Common myeloid progenitor, CD34-positive (primary cell): ENCODE data around the gene TUBA1B.

Source experiments
- CTCF ChIA-PET: fragments of 350-600 bp; sonication (Branson Sonifier 250); formaldehyde crosslinking; loops from one replicate; lab custom pipeline; 2021; ENCODE audit warnings: antibody characterized with exemption; lab: Charles Lee
- POLR2A ChIA-PET: fragments of 350-600 bp; sonication (Branson Sonifier 250); formaldehyde crosslinking; loops from one replicate; lab custom pipeline; 2021; ENCODE audit warnings: antibody characterized with exemption; lab: Charles Lee
- DNase-seq, 3 donors: peaks; one replicate each; pipeline versions ENCODE4 v3.0.0 to v3.0.0-alpha.2; 2013
- H3K27ac ChIP-seq, 2 experiments: 1 replicate in 1 of 2; 2 replicates in 1 of 2; pipeline ENCODE4 v1.7.0; 2013; ENCODE audit warnings: inconsistent platforms in 2 of 2, low read length in 2 of 2, mild to moderate bottlenecking in 2 of 2, low read depth in 1 of 2, moderate library complexity in 1 of 2; ENCODE audit not compliant: severe bottlenecking in 2 of 2, insufficient read depth in 1 of 2, poor library complexity in 1 of 2
- H3K27me3 ChIP-seq, 5 experiments: replicated peaks in 2 of 5; 1 replicate in 3 of 5; 2 replicates in 2 of 5; pipeline versions ENCODE4 v1.6.1 to v1.7.0; 2013; ENCODE audit warnings: low read length in 4 of 5, mild to moderate bottlenecking in 2 of 5, moderate library complexity in 2 of 5, inconsistent platforms in 1 of 5; ENCODE audit not compliant: insufficient read depth in 5 of 5, control insufficient read depth in 4 of 5
- H3K36me3 ChIP-seq, 4 experiments: 1 replicate in 2 of 4; 2 replicates in 2 of 4; pipeline versions ENCODE4 v1.6.1 to v1.7.0; 2013; ENCODE audit warnings: low read length in 3 of 4, control low read depth in 1 of 4, mild to moderate bottlenecking in 1 of 4; ENCODE audit not compliant: control insufficient read depth in 4 of 4, insufficient read depth in 4 of 4
- H3K4me1 ChIP-seq, 4 experiments: 1 replicate in 3 of 4; 2 replicates in 1 of 4; pipeline versions ENCODE4 v1.6.1 to v1.7.1; 2013; ENCODE audit warnings: low read length in 3 of 4, mild to moderate bottlenecking in 3 of 4, control low read depth in 1 of 4, inconsistent platforms in 1 of 4, moderate library complexity in 1 of 4; ENCODE audit not compliant: control insufficient read depth in 4 of 4, insufficient read depth in 4 of 4; ENCODE audit errors: control extremely low read depth in 1 of 4
- H3K4me3 ChIP-seq, 7 experiments: 1 replicate in 4 of 7; 2 replicates in 3 of 7; pipeline versions ENCODE4 v1.5.1 to v1.7.0; 2013; ENCODE audit warnings: mild to moderate bottlenecking in 7 of 7, low read length in 6 of 7, moderate library complexity in 6 of 7, inconsistent platforms in 2 of 7, low read depth in 2 of 7, control low read depth in 1 of 7; ENCODE audit not compliant: insufficient read depth in 4 of 7, control insufficient read depth in 1 of 7; ENCODE audit errors: extremely low read depth in 1 of 7
- H3K9me3 ChIP-seq, 5 experiments: 1 replicate in 4 of 5; 2 replicates in 1 of 5; pipeline versions ENCODE4 v1.6.1 to v1.7.1; 2013; ENCODE audit warnings: low read length in 4 of 5, mild to moderate bottlenecking in 2 of 5, inconsistent platforms in 1 of 5, low read depth in 1 of 5, moderate library complexity in 1 of 5; ENCODE audit not compliant: control insufficient read depth in 4 of 5, insufficient read depth in 2 of 5; ENCODE audit errors: control extremely low read depth in 1 of 5
- WGBS: methylation state at CpG from one replicate; pipeline ENCODE4 v1.1.5; 2013; ENCODE audit not compliant: insufficient coverage; 5-methylcytosine and 5-hydroxymethylcytosine counted together

Gene TUBA1B

DNA sequence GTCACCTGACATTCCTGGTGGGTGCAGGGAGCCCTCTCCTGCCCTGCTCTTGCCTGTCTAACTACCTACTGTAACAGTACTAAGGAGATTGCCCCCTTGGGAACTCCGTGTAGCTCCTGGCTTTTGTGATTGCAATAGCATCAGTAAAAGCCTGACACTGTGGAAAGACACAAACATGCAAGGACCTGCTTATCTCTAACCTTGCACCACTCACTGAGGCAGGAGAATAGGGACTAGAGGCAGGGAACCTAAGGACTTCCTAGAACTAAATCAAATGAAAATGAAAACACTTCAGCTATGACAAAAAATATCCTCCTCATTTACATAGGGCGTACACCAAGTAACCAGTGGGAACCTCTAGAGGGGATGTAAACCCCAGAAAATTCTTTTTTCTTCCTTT is 29.2 kb upstream of the TUBA1B start:
- no peak for DNase-seq
- Histone ChIP-seq H3K9me3 (no peaks in the 10 kb centered on the region), H3K27ac (no peak overlapping the region), H3K4me1 (peaks cover 2 to 15% (median 4%) of the 10 kb centered on the region in 4 experiments), H3K27me3 (no peaks in the 10 kb centered on the region), H3K36me3 (no peaks in the 10 kb centered on the region), H3K4me3 (no peak overlapping the region)
- 100% methylated on average over 2 of the region's 2 CpGs for WGBS
- ChIA-PET CTCF (interaction anchor here (0.6 kb wide), 1 partner anchor 75 kb away, joined by 3 read pairs; no protein-coding TSS in a partner anchor), POLR2A (no interaction called here)

DNA sequence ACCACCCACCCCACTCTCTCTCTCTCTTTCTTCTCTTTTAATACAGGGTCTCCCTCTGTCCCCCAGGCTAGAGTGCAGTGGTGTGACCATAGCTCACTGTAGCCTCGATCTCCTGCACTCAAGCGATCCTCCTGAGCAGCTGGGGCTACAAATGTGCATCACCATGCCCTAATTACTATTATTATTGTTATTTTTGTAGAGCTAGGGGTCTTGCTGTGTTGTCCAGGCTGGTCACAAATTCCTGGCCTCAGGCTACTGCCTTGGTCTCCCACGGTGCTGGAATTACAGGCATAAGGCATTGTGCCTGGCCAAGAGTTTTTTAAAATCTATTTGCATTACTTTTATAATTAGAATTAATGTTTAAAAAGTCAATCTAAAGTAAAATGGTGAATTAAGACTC is 23.0 kb upstream of the TUBA1B start:
- Histone ChIP-seq H3K36me3 (no peaks in the 10 kb centered on the region), H3K4me1 (no peaks in the 10 kb centered on the region), H3K4me3 (no peak overlapping the region), H3K27me3 (no peaks in the 10 kb centered on the region), H3K9me3 (no peaks in the 10 kb centered on the region), H3K27ac (no peak overlapping the region)
- POLR2A ChIA-PET: no interaction called here
- CTCF ChIA-PET: interaction anchor here (1.0 kb wide), 1 partner anchor 10 kb away, joined by 3 read pairs; no protein-coding TSS in a partner anchor
- WGBS: no CpG with 5 or more reads among the region's 3 CpGs
- DNase-seq: no peak

DNA sequence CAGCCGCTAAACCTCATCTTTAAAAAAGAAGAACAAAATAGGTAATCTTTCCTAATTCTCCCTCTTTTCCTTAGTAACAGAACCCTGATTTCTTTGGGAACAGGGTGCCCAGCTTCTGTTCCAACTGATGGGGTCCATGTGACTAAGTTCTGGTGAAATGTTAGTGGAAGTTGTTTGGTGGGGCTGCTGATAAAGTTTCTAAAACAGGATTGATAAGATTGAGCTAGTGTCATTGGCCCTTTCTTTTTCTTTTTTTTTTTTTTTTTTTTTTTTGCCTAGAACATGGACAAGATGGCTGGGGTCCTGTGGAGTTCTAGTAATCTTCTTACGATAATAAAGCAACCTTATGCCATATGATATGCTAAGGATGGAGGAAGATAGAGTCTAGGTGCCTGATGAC is 16.2 kb upstream of the TUBA1B start:
- Histone ChIP-seq H3K27ac (no peak overlapping the region), H3K4me1 (no peaks in the 10 kb centered on the region), H3K27me3 (no peaks in the 10 kb centered on the region), H3K9me3 (no peaks in the 10 kb centered on the region), H3K4me3 (no peak overlapping the region), H3K36me3 (no peaks in the 10 kb centered on the region)
- ChIA-PET POLR2A (no interaction called here), CTCF (interaction anchor here (0.7 to 2.1 kb wide), 5 partner anchors 10 to 127 kb away, joined by 3 to 5 read pairs (median 3); no protein-coding TSS in a partner anchor)
- DNase-seq: no peak
- 100% methylated on average over 1 of the region's 2 CpGs for WGBS

DNA sequence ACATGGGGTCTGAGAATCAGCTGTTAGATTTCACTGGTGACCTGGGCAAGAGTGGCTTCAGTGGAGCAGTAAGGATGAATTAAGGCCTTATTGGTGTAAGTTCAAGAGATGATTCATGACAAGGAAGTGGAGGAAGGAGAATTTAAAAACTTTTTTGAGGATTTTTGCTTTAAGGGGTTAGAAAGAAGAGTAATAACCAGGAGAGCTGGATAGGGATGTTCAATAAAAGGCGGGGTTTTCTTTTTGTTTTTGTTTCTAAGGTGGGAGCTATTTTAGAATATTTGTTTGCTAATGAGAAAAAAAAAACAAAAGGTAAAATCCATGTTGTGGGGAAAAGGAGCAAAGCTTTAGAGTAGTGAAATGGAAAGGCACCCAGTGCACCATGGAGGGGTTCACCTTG is 15.2 kb upstream of the TUBA1B start:
- Histone ChIP-seq H3K4me3 (no peak overlapping the region), H3K27ac (no peak overlapping the region), H3K36me3 (peaks cover 0 to 2% (median 0%) of the 10 kb centered on the region in 4 experiments), H3K27me3 (no peaks in the 10 kb centered on the region), H3K4me1 (no peaks in the 10 kb centered on the region), H3K9me3 (no peaks in the 10 kb centered on the region)
- DNase-seq: no peak
- ChIA-PET CTCF (interaction anchor here (2.1 kb wide), 1 partner anchor 9 kb away, joined by 5 read pairs; no protein-coding TSS in a partner anchor), POLR2A (no interaction called here)
- 100% methylated on average over 1 of the region's 1 CpG for WGBS

DNA sequence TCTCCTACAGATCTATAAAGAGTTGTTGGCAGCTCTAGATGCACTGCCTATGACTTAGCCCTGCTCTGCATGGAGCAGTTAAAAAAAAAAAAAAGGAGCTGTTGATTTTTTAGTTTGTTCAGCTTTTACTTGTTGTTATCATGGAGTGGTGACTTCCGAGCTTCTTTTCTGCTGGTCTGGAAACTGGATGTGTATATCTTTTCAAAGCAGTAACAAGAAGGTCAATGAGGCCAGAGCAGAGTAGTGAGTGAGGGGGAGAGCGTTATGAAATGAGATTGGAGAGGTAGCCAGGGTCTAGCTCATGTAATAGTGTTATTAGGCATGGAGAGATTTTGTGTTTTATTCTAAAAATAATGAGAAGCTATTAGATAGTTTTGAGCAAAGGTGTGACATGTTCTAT is 13.2 kb upstream of the TUBA1B start:
- Histone ChIP-seq H3K4me3 (no peak overlapping the region), H3K9me3 (no peaks in the 10 kb centered on the region), H3K36me3 (peaks cover 0 to 2% (median 0%) of the 10 kb centered on the region in 4 experiments), H3K27me3 (no peaks in the 10 kb centered on the region), H3K27ac (no peak overlapping the region), H3K4me1 (no peaks in the 10 kb centered on the region)
- ChIA-PET CTCF (interaction anchor here (0.9 to 1.2 kb wide), 3 partner anchors 10 to 57 kb away, joined by 3 to 4 read pairs (median 3); no protein-coding TSS in a partner anchor), POLR2A (no interaction called here)
- DNase-seq: no peak
- WGBS: 100% methylated on average over 1 of the region's 2 CpGs

DNA sequence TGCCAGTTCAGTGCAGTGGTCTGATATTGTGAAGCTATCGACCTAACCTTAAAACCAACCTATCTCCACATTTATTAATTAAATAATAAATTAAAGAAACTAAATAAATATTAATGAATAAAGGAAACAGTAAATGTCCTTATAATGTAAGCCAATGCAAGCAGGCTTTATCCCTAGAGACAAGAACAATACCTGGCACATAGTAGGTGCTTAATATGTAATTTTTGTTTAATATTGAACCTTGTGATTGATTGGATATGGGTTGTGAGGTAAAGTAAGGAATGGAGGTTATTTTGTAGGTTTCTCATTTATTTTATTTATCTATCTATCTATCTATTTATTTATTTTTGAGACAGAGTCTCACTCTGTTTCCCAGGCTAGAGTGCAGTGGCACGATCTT is 7.8 kb upstream of the TUBA1B start:
- Histone ChIP-seq H3K4me1 (peaks cover 0 to 4% (median 0%) of the 10 kb centered on the region in 4 experiments), H3K4me3 (no peak overlapping the region), H3K27ac (no peak overlapping the region), H3K9me3 (no peaks in the 10 kb centered on the region), H3K27me3 (no peaks in the 10 kb centered on the region), H3K36me3 (peaks cover 0 to 2% (median 0%) of the 10 kb centered on the region in 4 experiments)
- WGBS: 100% methylated on average over 1 of the region's 2 CpGs
- CTCF ChIA-PET: no interaction called here
- DNase-seq: no peak
- POLR2A ChIA-PET: no interaction called here

DNA sequence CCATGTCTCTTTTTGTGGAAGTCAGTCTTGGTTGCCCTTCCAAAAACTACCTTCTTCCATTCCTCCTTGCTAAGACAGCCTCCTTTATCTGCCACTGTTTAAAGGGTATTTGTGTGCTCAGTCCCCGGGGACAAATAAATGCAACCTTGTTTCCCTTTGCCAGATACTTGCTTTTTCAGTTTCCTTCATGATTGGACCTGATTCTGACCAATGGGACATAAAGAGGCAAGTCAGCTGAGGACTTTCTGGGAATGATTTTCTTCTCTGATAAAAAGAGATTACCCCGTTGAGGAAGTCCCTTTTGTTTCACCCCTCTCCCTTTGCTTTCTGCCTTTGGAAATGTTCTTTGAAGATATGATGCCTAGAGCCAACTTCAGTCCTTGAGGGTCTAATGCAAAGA is 7.4 kb upstream of the TUBA1B start:
- no CpG with 5 or more reads among the region's 2 CpGs for WGBS
- Histone ChIP-seq H3K27me3 (no peaks in the 10 kb centered on the region), H3K36me3 (peaks cover 0 to 2% (median 0%) of the 10 kb centered on the region in 4 experiments), H3K27ac (no peak overlapping the region), H3K4me3 (no peak overlapping the region), H3K4me1 (peaks cover 0 to 5% (median 3%) of the 10 kb centered on the region in 4 experiments), H3K9me3 (no peaks in the 10 kb centered on the region)
- no peak for DNase-seq
- CTCF ChIA-PET: no interaction called here
- POLR2A ChIA-PET: no interaction called here
